GM21825 (cell line): ENCODE results near the gene IMPACT.

Experiments used
- ATAC-seq: cut with Tn5 transposase; IDR thresholded peaks from one replicate; pipeline ENCODE4 v1.9.1; 2021; ENCODE audit warnings: mild to moderate bottlenecking, moderate library complexity; ENCODE audit not compliant: unreplicated experiment

The IMPACT gene

GRCh38 chr18:24474406-24474805 lies 47.9 kb downstream of the IMPACT start:
- ATAC-seq = no peak

- no peak for ATAC-seq
Observed at GRCh38 chr18:24475926-24476589, 49.6 kb downstream of the IMPACT start.

- no peak for ATAC-seq
Observed at GRCh38 chr18:24479371-24479770, 52.9 kb downstream of the IMPACT start.

- no peak for ATAC-seq
Observed at GRCh38 chr18:24482821-24483220, 56.4 kb downstream of the IMPACT start.

- ATAC-seq = no peak
Observed at GRCh38 chr18:24485681-24486080, 59.2 kb downstream of the IMPACT start.

GRCh38 chr18:24486684-24487083 lies 60.2 kb downstream of the IMPACT start:
- ATAC-seq = no peak

GRCh38 chr18:24488824-24489493 lies 62.5 kb downstream of the IMPACT start:
- no peak for ATAC-seq

- ATAC-seq = no peak
Observed at GRCh38 chr18:24490539-24490938, 64.1 kb downstream of the IMPACT start.

GRCh38 chr18:24491927-24492834 lies 65.7 kb downstream of the IMPACT start:
- peak; percentile 85 for ATAC-seq

- no peak for ATAC-seq
Observed at GRCh38 chr18:24494586-24494985, 68.1 kb downstream of the IMPACT start.

GRCh38 chr18:24497031-24497754 lies 70.7 kb downstream of the IMPACT start:
- ATAC-seq = no peak

- no peak for ATAC-seq
Observed at GRCh38 chr18:24499814-24500213, 73.3 kb downstream of the IMPACT start.

GRCh38 chr18:24500217-24500616 lies 73.7 kb downstream of the IMPACT start:
- no peak for ATAC-seq

GRCh38 chr18:24500766-24501165 lies 74.3 kb downstream of the IMPACT start:
- ATAC-seq = no peak

- ATAC-seq = no peak
Observed at GRCh38 chr18:24502667-24503523, 76.4 kb downstream of the IMPACT start.
